ENCODE results near the gene SMAD3. TPM values are rescaled to one million over a fixed set of nuclear protein-coding genes. Genes with fewer than 3 reads are reported as not detected.
A peak's percentile ranks its signal among the peaks of the same experiment; 100 is the strongest.

Gene SMAD3
- total RNA-seq, 1 donor from 2014 or later, result 89.3 TPM

GRCh38 chr15:67064607-67065530 lies 533 bp upstream of the SMAD3 start:
- intact Hi-C loops (cut with DNase I), result loop anchor here (1.0 to 5.0 kb wide), 4 partner anchors 17 to 189 kb away; partner anchors contain the start of genes AAGAB and IQCH
- Histone ChIP-seq H3K27ac (peak overlapping the region; percentile 95 to 96), H3K36me3 (no peaks in the 10 kb centered on the region), H3K27me3 (no peaks in the 10 kb centered on the region), H3K9me3 (no peaks in the 10 kb centered on the region), H3K4me1 (peaks cover 8 to 14% of the 10 kb centered on the region in 2 donors), H3K4me3 (peak overlapping the region; percentile 85 to 94)
- TF ChIP-seq CTCF (IDR thresholded peaks at IDR 0.05), result peak in 1 of 3 experiments; percentile 9
- DNase-seq (ENCODE audit: low spot score in 2 of 2), result no peak

- intact Hi-C loops (cut with DNase I), result loop anchor here (5.0 kb wide), 2 partner anchors 41 to 81 kb away; no protein-coding TSS in a partner anchor
- peak overlapping the region; percentile 85 to 94 for H3K4me3 ChIP-seq
- no peak for DNase-seq (ENCODE audit: low spot score in 2 of 2)
- no peaks in the 10 kb centered on the region for H3K9me3 ChIP-seq
- peak overlapping the region; percentile 96 for H3K27ac ChIP-seq
- no peak for TF ChIP-seq CTCF (IDR thresholded peaks at IDR 0.05)
- no peaks in the 10 kb centered on the region for H3K36me3 ChIP-seq
- no peaks in the 10 kb centered on the region for H3K27me3 ChIP-seq
- peaks cover 8 to 26% of the 10 kb centered on the region in 2 donors for H3K4me1 ChIP-seq
These were observed 898 bp downstream of the SMAD3 start for GRCh38 chr15:67066041-67066958.

GRCh38 chr15:67066959-67067853 lies 1.8 kb downstream of the SMAD3 start:
- peak overlapping the region; percentile 96 for H3K27ac ChIP-seq
- H3K36me3 ChIP-seq, result no peaks in the 10 kb centered on the region
- H3K4me3 ChIP-seq, result peak overlapping the region; percentile 85 to 94
- no peaks in the 10 kb centered on the region for H3K9me3 ChIP-seq
- intact Hi-C loops (cut with DNase I), result loop anchor here (5.0 kb wide), 2 partner anchors 40 to 80 kb away; no protein-coding TSS in a partner anchor
- no peak for TF ChIP-seq CTCF (IDR thresholded peaks at IDR 0.05)
- H3K4me1 ChIP-seq, result peaks cover 8 to 27% of the 10 kb centered on the region in 2 donors
- DNase-seq (ENCODE audit: low spot score in 2 of 2), result no peak
- H3K27me3 ChIP-seq, result no peaks in the 10 kb centered on the region

- H3K27me3 ChIP-seq, result no peaks in the 10 kb centered on the region
- peak overlapping the region; percentile 96 for H3K27ac ChIP-seq
These were observed 2.6 kb downstream of the SMAD3 start for GRCh38 chr15:67067930-67068551.

More at GRCh38 chr15:67067930-67068551, 2.6 kb downstream of the SMAD3 start:
- no peak for DNase-seq (ENCODE audit: low spot score in 2 of 2)
- Histone ChIP-seq H3K9me3 (no peaks in the 10 kb centered on the region), H3K4me3 (peak overlapping the region; percentile 85 to 94), H3K36me3 (no peaks in the 10 kb centered on the region), H3K4me1 (peaks cover 8 to 30% of the 10 kb centered on the region in 2 donors)
- intact Hi-C loops (cut with DNase I), result loop anchor here (5.0 kb wide), 2 partner anchors 39 to 79 kb away; no protein-coding TSS in a partner anchor
- TF ChIP-seq CTCF (IDR thresholded peaks at IDR 0.05), result no peak
